MM.1S (cell line): ENCODE results near the gene USP49.

Experiments
- CTCF ChIP-seq: fragments of 300-600 bp; sonication (generic); IDR thresholded peaks from 2 replicates; pipeline ENCODE4 v1.5.1; 2016; ENCODE audit warnings: antibody characterized with exemption, low read length, mixed read lengths
- EZH2 ChIP-seq: fragments of 300-600 bp; sonication (generic); optimal IDR thresholded peaks from 2 replicates; pipeline ENCODE3; 2017; ENCODE audit warnings: low read depth, mild to moderate bottlenecking, antibody characterized with exemption, low read length, mixed read lengths
- EZH2phosphoT487 ChIP-seq: fragments of 300-600 bp; sonication (generic); IDR thresholded peaks from 2 replicates; pipeline ENCODE4 v1.6.1; 2018; ENCODE audit warnings: antibody characterized with exemption, low read length

- no peak for TF ChIP-seq CTCF
- no peak for TF ChIP-seq EZH2phosphoT487
- TF ChIP-seq EZH2: no peak
These were observed 131.7 kb downstream of the USP49 start for GRCh38 chr6:41763470-41763869.
